GM18508 (cell line): ENCODE data around the gene DECR2.
"Not testable (repeated sequence)": the region's sequence is repeated elsewhere in the genome, so short reads cannot be mapped to it uniquely, and the experiment has no call there.

Source experiments
- ATAC-seq: cut with Tn5 transposase; IDR thresholded peaks from one replicate; pipeline ENCODE4 v1.9.1; 2021; ENCODE audit warnings: moderate number of reproducible peaks; ENCODE audit not compliant: insufficient read depth, unreplicated experiment

The DECR2 gene, protein sequence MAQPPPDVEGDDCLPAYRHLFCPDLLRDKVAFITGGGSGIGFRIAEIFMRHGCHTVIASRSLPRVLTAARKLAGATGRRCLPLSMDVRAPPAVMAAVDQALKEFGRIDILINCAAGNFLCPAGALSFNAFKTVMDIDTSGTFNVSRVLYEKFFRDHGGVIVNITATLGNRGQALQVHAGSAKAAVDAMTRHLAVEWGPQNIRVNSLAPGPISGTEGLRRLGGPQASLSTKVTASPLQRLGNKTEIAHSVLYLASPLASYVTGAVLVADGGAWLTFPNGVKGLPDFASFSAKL

DNA sequence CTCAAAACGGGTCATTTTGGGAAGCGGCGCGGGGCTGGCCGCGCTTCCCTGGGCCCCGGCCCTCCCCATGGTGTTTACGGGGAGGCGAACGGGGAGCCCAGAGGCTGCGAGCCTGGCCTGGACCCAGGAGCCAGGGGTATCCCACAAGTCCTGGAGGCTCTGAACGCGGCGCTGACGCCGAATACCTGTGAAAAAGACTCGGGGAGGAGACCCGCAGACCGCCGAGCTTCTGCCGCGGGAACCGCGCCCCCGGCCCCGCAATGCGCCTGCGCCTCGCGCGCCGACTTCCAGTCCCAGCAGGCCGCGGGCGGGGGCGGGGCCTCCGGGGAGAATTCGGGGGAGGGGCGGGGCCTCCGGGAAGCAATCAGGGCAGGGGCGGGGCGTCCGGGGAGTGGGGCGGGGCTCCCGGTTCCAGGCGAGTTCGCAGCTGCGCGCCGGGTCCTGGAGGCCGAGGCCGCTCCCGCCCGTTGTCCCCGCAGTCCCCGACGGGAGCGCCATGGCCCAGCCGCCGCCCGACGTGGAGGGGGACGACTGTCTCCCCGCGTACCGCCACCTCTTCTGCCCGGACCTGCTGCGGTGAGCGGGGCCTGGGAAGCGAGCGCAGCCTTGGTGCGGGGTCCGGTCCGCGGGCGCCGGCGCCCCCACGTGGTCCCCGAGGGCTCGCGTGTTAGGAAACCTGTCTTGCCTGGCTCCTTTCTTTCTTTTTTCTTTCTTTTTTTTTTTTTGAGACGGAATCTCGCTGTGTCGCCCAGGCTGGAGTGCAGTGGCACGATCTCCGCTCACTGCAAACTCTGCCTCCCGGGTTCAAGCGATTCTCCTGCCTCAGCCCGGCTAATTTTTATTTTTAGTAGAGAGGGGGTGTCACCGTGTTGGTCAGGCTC, at the start of gene DECR2:
Gene DECR2, plus strand, starts transcription at position 418 of the 881 bp plus-strand sequence. Its CDS starts 79 bp downstream, at position 497.
- ATAC-seq = no peak

DNA sequence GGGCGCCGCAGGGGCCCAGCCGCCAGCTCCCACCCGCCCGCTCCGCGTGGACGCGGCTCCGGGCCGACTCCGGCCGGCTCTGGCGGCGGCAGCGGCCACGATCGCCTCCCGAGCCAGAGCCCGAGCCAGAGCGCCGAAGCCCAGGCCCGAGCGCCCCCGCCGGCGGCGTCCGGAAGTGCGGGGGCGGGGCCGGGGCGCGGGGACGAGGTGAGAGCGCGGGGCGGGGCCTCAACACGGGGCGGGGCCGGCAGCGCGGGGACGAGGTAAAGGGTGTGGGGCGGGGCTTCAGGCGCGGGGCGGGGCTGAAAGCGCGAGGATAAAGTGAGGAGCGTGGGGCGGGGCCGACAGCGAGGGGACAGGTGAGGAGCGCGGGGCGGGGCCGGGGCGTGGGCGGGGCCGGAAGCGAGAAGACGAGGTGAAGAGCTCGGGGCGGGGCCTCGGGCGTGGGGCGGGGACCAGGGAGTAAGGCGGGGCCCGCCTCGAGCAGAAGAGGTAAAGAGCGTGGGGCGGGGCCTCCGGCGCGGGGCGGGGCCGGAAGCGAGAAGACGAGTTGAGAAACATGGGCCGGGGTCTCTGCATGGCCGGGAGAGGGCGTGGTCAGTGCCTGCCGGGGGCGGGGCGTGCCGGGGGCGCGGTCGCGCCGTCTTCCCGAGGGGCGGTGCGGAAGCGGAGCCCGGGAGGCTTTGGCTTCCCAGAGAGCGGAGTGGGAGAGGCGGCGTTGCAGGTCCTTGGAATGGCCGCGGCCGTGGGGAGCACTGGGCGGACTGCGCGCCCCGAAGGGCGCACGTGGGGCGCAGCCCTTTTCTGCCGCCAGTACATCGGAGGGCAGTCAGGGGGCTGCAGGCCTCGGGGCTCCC, 48.9 kb upstream of the DECR2 start, which contains the start of gene AXIN1:
Gene AXIN1, minus strand, starts transcription at position 177 of the 857 bp plus-strand sequence. CDS start 5,698 bp downstream, outside the sequence.
- ATAC-seq = no peak

DNA sequence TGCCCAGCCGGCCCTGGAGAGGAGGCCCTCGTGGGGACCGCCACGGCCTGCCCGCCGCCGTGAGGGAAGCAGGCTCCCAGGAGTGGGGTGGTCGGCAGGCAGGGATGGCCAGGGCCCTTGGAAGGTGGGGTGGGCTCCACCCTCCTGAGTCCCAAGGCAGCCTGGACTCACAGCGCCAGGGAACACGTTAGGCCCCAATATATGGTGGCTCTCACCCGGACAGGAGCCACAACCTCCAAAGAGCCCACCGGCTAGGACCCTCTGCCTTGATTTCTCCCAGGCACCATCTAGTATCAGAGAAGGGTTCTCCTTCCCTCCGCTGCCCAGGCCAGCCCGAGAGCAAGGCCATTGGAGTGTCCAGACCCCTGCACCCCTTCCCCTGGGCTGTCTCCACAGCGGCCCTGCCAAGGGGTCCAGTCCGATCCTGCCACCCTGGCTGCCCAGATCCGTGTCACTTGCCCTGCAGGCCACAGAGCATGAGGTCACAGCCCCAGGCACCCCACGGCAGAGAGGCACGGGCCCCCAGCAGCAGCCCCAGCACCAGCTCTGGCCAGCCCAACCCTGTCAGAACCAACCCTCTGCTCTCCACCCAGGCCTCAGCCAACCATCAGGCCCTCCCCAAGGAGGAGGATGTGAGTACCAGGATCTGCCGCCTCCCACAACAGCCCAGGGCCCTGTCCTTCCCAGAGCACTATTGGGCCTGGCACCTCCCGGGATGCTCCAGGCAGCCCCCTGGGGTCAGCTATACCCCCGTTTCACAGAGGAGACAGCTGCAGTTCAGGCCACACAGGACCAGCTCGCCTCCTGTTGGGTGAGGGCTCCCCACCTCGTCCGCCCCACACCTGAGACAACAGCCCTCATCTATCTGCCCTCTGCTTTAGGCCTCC, 48.0 kb upstream of the DECR2 start:
- no peak for ATAC-seq

DNA sequence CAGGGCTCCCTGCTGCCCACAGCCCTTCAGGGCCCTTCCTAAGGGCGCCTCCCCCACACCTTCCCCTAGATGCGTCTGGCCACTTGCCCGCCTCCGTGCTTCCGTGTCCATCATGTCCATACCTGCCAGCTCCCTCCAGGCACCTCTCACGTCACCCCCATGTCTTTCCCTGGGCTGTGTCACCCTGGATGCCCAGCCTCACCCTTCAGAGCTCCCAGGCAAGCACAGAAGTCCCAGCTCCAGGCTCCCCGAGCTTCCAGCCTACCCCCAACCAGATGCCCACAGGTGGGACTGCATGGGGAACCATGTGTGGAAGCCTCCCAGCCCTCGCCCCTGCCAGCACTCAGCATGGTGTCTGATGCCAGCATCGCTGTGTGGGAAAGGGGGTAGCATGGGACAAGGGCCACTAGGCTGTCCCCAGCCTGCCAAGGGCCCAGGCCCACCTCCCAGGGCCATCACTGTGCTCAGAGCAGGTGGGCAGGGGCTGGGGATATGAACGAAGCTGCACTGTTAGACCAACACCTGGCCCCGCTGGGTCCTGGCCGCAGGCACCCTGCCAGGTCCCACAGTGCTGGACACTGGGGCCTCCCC, 47.3 kb upstream of the DECR2 start:
- ATAC-seq = no peak

DNA sequence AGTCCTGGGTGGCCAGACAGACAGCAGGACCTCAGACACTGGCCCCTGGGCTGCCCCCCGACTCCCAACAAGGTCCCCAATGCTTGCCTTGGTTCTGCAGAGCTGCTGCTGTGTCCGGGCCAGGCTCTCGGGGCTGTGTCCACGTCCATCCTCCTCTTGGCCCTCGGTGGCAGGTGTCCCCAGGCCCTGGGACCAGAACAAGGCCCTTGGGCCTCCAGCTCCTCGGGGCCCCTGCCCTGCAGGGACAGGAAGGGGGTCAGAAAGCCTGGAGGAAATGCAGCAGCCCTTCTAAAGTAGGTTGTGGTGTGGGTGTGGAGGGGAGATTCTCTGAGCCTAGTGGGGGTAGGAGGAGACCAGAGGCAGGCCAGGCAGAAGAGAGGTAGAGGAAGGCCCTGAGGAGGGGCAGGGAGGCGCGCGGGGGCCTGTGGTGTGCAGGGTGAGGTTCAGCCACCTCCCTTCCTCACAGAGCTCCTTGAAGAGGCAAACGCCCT, 46.7 kb upstream of the DECR2 start:
- ATAC-seq = no peak

DNA sequence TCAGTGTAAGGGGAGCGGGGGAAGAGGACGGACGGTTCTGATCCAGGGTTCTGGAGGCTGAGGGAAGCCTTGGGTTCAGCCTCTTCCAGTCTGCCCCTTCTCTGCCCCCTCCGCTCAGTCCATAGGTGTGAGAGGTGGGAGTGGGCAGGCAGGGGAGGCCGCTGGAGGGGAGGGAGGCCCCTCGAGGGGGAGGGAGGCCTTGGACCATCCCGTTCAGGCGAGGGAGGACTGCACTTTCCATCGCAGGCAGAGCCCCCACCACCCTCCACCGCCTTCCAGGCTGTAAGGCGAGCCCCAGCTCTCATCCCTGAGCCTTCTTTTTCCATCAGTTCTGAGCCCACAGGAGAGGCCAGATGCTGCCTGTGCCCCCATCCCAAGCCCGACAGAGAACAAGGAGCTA, 44.9 kb upstream of the DECR2 start:
- no peak for ATAC-seq

DNA sequence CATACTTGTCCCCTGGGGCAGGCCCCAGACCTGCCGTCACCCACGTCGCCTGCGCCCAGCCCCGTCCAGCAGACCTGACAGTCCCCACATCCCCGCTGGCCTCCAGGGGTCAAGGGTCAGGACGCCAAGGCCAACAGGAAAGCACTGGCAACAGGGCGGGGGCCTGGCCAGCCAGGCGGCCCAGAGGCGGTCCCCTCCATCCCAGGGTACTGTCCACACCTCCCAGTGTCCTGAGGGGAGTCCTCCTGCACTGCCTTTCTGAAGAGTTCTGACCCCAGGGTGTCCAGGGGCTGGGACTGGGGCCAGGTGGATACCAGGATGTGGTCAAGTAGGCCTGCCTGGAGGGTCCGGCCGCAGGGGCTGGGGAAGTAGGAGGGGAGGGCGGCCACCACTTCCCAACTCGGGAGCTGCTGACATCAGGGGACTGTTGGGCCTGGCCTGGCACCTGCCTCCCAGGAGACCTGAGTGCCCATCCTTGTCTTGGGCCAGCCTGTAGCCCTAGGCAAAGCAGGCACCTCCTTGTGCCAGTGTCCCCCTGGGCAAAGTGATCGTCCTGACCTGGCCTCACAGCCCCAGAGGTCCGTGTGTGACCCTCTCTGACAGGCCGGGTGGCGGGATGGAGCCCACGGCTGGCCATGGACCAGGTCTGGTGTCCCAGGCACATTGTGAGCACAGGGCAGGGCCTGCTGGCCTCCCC, 42.5 kb upstream of the DECR2 start:
- no peak for ATAC-seq

DNA sequence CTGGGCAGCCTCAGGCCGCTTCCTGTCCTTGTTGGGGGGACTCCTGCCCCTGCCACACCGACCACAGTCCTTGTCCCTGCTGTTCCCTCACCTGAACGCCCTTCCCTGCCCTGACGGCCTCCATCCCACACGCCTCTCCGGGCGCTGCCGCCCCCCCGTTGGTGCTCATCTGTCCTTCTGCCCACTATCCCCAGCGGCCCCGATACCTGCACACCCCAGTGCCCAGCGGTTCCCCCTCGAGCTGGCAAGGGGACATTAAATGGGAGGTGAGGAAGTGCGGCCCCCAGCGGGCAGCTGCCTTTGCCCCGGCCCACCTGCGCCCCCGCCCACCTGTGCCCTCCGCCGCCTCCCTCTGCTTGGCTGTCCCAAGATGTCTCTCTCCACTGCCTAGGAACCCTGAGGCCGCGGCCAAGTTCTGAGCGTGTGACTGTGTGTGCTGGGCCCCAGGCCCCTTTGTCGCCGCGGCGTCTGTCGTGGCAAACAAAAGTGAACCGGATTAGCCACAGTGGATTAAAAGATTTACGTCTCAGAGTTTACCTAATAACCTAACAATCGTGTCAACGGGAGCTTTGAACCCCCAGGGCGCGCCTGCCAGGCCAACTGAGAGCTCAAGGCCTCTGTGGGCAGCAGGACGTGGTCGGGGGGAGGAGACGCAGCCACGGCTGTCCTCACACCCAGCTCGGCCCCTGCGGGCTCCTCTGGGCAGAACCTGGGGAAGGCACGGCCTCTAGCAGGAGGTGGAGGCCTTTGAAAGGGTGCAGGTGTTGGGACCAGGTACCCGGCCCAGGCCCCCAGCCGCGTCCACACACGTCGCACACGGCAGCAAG, 41.6 kb upstream of the DECR2 start:
- ATAC-seq = no peak

DNA sequence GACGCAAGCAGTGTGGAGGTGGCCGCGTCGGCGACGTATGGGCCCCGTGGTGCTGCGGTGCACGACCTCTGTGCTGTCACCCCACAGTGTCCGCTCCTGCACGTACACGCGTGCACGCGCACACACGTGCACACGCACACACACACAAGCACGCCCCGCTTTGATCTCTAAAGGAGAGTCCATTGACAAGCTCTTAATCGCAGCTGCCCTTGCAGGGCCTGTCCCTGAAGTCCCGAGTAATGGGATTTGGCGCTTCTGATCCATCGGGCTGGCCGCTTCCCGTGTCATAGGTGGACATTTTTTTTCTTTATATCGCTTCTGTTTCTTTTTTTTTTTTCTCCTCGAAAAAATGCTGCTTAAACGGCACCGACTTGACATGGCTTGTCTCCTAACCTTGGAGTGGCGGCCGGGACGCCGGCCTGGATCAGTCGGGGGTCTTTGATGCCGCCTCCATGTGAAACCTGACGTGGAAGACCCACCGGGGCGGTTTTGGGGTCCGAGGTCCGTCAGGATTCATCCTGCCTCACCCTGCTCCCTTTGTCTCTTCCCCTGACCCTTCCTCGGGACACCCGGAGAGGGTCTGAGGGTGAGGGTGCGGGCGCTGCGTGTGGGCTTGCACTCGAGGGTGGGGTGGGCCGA, 40.9 kb upstream of the DECR2 start:
- no peak for ATAC-seq

DNA sequence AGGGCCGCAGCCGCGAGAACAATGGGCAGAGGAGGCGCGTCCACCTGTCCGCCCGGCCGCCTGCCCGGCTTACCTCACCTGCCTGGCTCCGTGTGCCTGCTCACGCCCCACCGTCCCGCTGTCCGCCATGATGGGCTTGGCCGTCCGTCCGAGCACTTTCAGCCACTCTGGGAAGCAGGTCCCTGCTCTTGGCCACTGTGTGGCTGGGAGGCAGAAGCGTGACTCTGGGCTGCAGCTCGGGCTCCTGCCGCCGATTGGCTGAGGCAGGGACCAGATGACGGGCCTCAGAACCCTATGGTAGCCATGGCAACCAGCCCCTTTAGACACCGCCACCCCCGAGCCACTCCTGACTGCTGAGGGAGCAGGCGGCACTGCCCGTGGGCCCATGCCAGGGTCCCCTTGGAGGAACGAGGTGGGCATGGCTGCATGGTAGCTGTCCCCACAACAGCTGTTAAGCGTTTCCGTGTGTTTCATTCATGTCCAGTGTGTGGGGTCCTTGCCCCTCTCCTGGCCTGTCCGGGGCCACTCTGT, 40.3 kb upstream of the DECR2 start:
- ATAC-seq = no peak

DNA sequence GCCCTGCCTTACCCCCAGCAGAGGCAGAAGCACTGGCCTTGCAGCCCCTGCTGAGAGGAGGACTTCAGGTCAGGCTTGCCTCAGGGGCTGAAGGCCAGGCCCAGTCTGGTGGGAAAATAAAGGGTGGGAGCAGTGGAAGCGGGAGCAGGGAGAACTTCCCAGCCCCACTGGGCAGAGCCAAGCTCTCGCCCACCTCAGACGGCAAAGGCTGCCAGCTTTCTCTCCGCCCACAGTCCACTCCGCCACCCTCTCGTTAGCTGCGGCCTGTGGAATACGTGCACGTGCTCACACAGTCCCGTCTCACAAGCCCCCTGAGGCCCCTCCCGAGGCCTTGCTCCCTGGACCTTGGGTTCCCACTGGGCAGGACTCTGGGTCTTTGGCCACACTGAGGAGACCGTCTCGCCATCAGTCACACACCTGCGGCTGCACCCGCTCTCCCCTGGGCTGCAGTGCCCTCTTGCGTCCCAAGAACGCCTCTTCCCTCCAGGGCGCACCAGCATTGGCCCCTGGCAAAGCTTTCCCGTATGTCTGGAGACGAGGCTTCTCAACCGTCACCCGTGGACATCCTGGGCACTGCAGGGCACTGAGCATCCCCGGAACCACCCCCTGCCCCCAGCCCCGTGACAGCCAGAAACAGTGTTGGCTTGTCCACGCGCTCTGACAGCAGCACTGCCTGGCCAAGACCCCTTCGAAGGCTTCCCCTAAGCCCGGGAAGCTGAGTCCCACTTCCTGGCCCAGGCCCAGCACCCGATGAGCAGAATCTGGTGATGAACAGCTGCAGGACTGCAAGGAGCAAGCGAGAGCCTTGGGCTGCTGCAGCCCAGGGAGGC, 39.6 kb upstream of the DECR2 start:
- ATAC-seq = no peak

DNA sequence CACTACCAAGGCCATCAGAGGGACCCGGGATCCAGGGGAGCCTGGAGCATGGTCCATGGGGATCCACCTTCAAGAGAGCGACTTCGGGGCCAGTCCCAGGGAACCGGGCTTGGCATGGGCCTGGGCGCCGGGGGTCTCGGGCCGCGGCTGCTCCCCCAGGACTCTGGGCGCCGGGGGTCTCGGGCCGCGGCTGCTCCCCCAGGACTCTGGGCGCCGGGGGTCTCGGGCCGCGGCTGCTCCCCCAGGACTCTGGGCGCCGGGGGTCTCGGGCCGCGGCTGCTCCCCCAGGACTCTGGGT, 39.0 kb upstream of the DECR2 start:
- not testable (repeated sequence) for ATAC-seq

DNA sequence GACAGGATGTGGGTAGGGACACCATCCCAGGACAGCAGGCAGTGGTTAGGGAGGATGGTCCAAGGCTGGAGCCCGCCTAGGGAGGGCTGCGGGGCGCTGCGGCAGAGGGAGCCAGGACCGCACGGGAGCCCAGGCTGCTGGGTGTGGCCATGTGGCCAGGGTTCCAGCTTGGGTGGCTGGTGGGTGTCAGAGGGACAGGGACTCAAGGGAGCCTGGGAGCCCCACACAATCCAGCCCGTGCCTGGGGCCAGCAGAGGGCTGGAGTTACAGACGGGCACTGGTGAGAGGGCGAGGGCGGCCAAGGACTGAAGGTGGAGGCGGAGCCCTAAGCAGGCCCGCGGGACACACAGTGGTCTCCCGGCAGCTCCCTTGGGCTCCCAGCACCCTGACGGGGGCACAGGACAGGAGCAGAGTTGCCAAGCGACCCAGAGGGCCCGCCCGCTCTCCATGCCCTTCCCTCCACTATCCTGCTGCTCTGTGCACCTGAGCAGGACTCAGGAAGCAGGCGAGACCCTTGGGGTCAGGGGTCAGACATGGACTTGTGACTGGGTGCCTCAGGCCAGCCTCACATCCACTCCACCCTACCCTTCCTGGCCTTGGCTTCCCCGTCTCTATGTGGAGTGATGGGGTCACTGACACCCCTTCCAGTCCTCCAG, 38.4 kb upstream of the DECR2 start:
- no peak for ATAC-seq

DNA sequence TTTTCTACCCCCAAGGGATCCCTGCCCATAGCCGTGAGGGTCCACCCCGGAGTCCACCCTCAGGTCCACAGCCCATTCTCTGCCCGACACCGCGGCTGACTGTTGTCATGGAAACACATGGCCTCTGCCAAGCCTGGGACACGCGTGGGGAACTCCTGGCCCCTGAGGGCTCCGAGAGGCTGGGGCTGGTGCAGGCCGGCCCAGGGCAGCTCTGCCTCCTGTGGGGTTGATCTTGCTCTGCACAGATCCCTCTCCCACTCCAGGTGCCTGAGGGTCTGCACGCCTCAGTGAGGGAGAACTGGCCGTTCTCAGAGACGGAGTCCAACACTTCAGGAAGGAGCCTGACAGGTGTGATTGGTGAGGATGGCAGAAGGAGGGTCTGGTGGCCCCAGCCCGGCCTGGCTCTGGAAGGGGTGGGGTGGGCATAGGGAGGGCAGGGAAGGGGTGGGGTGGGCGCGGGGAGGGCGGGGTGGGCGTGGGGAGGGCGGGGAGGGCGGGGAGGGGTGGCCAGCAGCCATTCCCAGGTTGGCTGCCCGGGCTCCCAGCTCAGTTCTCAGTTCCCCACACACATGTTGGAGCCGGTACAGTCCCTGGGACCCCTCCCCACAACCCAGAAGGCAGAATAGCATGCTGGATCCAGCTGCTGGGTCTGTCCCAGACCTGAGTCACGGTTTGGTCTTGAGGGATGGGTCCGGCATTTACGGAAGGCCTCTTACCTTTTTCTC, 37.8 kb upstream of the DECR2 start:
- no peak for ATAC-seq
